Esophagus muscularis mucosa (tissue), 4 donors: ENCODE measurements around the gene SPDYE4. TPM values are rescaled to one million over a fixed set of nuclear protein-coding genes. Genes with fewer than 3 reads are reported as not detected.

Experiments
- DNase-seq: peaks from one replicate; pipeline ENCODE4 v3.0.0-alpha.2; 2017; ENCODE audit errors: extremely low spot score
- H3K27ac ChIP-seq, 4 donors: fragments of 200-600 bp; sonication (generic); replicated peaks in 1 of 4; 1 replicate in 3 of 4; 2 replicates in 1 of 4; pipeline ENCODE4 v1.5.1; 2016 to 2019; ENCODE audit warnings: mild to moderate bottlenecking in 1 of 4
- H3K27me3 ChIP-seq, 4 donors: fragments of 200-600 bp; sonication (generic); one replicate each; pipeline versions ENCODE4 v1.5.1 to v1.6.0; 2016 to 2019
- H3K36me3 ChIP-seq, 4 donors: fragments of 200-600 bp; sonication (generic); one replicate each; pipeline ENCODE4 v1.5.1; 2016 to 2019
- H3K4me1 ChIP-seq, 4 donors: fragments of 200-600 bp; sonication (generic); one replicate each; pipeline ENCODE4 v1.5.1; 2016 to 2019
- H3K4me3 ChIP-seq, 4 donors: fragments of 200-600 bp; sonication (generic); 1 replicate in 2 of 4; 2 replicates in 2 of 4; pipeline ENCODE4 v1.5.1; 2016 to 2019; ENCODE audit warnings: mild to moderate bottlenecking in 4 of 4, moderate library complexity in 1 of 4
- H3K9me3 ChIP-seq, 4 donors: fragments of 200-600 bp; sonication (generic); 1 replicate in 3 of 4; 2 replicates in 1 of 4; pipeline ENCODE4 v1.5.1; 2016 to 2019
- EP300 ChIP-seq: sonication (generic); formaldehyde crosslinking; IDR thresholded peaks from one replicate; pipeline ENCODE4 v1.6.1; 2017; ENCODE audit warnings: antibody characterized with exemption
- POLR2A ChIP-seq: fragments of 450-650 bp; IDR thresholded peaks from one replicate; pipeline ENCODE4 v1.6.1; 2017; ENCODE audit warnings: antibody characterized with exemption, moderate library complexity, mild to moderate bottlenecking, low read depth
- POLR2AphosphoS5 ChIP-seq, 2 donors: sonication (generic); formaldehyde crosslinking; IDR thresholded peaks; one replicate each; pipeline ENCODE4 v1.6.1; 2017; ENCODE audit warnings: antibody characterized with exemption in 2 of 2
- WGBS: methylation state at CpG from one replicate; pipeline ENCODE4 v1.1.5; 2018; 5-methylcytosine and 5-hydroxymethylcytosine counted together
- intact Hi-C: fragments of 100-400 bp; cut with DNase I; formaldehyde crosslinking; loops from one replicate; pipeline ENCODE4 v1.15.1; 2023
- total RNA-seq, 4 donors: library from RNA; depleted of rRNA; stranded (reverse); fragments of >200 nt; gene quantifications; one replicate each; pipeline versions ENCODE4 v1.1.0 to v1.2.1, GENCODE V29; 2016
- TF ChIP-seq, protein P1 (sequence below), 3 experiments: fragments of 200-600 bp in 2 of 3; fragments of 450-650 bp in 1 of 3; sonication (generic) in 2 of 3; IDR thresholded peaks; one replicate each; pipeline ENCODE4 v1.5.1; 2017 to 2019; ENCODE audit warnings: antibody characterized with exemption in 3 of 3, mild to moderate bottlenecking in 2 of 3, moderate library complexity in 1 of 3

Gene SPDYE4
- total RNA-seq, 4 donors from 2014 or later = not detected

DNA sequence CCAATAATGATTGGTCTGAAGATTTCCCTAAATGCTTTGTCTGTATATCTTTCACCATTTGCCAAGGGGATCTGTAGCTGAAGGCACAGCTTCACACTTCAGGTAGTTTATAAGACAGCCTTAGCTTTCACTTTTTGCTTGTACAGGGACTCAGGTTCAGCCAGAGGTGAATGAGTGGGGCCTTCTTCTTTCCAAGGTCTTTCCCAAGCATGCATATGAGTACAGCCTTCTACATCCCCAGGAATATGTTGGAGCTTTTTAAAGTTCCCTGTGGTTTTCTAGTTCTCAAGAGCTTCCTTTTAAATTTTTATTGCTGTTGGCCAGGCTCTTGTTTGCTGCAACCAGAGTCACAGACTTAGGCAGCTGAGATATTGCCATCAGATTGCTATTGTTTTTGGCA is 17.9 kb upstream of the SPDYE4 start:
- intact Hi-C loops = no loop called here
- TF ChIP-seq, protein P1, sequence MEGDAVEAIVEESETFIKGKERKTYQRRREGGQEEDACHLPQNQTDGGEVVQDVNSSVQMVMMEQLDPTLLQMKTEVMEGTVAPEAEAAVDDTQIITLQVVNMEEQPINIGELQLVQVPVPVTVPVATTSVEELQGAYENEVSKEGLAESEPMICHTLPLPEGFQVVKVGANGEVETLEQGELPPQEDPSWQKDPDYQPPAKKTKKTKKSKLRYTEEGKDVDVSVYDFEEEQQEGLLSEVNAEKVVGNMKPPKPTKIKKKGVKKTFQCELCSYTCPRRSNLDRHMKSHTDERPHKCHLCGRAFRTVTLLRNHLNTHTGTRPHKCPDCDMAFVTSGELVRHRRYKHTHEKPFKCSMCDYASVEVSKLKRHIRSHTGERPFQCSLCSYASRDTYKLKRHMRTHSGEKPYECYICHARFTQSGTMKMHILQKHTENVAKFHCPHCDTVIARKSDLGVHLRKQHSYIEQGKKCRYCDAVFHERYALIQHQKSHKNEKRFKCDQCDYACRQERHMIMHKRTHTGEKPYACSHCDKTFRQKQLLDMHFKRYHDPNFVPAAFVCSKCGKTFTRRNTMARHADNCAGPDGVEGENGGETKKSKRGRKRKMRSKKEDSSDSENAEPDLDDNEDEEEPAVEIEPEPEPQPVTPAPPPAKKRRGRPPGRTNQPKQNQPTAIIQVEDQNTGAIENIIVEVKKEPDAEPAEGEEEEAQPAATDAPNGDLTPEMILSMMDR (IDR thresholded peaks at IDR 0.05) = no peak
- TF ChIP-seq POLR2A (no peak), EP300 (no peak), POLR2AphosphoS5 (IDR thresholded peaks at IDR 0.05) (no peak)
- Histone ChIP-seq H3K4me3 (no peak overlapping the region), H3K9me3 (no peaks in the 10 kb centered on the region), H3K27me3 (no peaks in the 10 kb centered on the region), H3K36me3 (no peaks in the 10 kb centered on the region), H3K4me1 (no peaks in the 10 kb centered on the region), H3K27ac (no peak overlapping the region)
- peak; percentile 7 for DNase-seq

DNA sequence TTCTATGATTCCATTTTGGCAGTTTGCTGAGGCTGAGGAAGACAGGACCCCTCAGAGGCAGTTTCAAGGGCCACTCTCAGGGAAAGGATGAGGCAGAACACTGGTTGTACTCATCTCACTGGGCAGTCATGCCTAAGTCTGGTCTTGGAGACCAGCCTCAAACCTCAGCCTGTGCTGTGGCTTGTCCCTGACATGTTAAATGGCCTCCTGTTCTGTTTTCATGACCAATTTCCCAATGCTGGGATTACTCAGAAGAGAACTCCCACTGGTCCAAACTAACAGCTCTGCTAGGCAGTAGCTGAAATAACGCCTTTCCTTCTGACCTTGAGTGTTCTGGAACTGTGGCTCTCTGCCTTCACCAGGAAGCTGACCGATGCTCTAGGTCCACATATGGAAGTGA is 8.4 kb upstream of the SPDYE4 start:
- peaks cover 0 to 9% (median 0%) of the 10 kb centered on the region in 4 donors for H3K27me3 ChIP-seq
- WGBS = 85% methylated on average over 2 of the region's 2 CpGs
- H3K4me3 ChIP-seq = no peak overlapping the region
- DNase-seq = peak; percentile 70
- no peaks in the 10 kb centered on the region for H3K4me1 ChIP-seq
- no peaks in the 10 kb centered on the region for H3K9me3 ChIP-seq
- intact Hi-C loops = no loop called here
- H3K27ac ChIP-seq = no peak overlapping the region
- TF ChIP-seq POLR2A = no peak
- no peak for TF ChIP-seq POLR2AphosphoS5 (IDR thresholded peaks at IDR 0.05)
- no peak for TF ChIP-seq EP300
- TF ChIP-seq, protein P1 (IDR thresholded peaks at IDR 0.05) = no peak
- H3K36me3 ChIP-seq = no peaks in the 10 kb centered on the region

DNA sequence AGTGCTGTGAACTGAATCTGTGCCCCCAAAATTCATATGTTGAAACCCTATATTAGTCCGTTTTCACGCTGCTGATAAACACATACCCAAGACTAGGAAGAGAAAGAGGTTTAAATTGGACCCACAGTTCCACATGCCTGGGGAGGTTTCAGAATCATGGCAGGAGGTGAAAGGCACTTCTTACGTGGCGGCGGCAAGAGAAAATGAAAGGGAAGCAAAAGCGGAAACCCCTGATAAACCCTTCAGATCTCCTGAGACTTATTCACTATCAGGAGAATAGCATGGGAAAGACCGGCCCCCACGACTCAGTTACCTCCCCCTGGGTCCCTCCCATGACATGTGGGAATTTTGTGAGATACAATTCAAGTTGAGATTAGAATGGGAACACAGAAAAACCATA is 3.7 kb upstream of the SPDYE4 start:
- Histone ChIP-seq H3K4me1 (no peaks in the 10 kb centered on the region), H3K27ac (no peak overlapping the region), H3K36me3 (no peaks in the 10 kb centered on the region), H3K9me3 (no peaks in the 10 kb centered on the region), H3K4me3 (no peak overlapping the region), H3K27me3 (no peaks in the 10 kb centered on the region)
- intact Hi-C loops = no loop called here
- WGBS = 90% methylated on average over 8 of the region's 8 CpGs
- no peak for TF ChIP-seq EP300
- TF ChIP-seq, protein P1 (IDR thresholded peaks at IDR 0.05) = no peak
- TF ChIP-seq POLR2A = no peak
- no peak for TF ChIP-seq POLR2AphosphoS5 (IDR thresholded peaks at IDR 0.05)
- no peak for DNase-seq

DNA sequence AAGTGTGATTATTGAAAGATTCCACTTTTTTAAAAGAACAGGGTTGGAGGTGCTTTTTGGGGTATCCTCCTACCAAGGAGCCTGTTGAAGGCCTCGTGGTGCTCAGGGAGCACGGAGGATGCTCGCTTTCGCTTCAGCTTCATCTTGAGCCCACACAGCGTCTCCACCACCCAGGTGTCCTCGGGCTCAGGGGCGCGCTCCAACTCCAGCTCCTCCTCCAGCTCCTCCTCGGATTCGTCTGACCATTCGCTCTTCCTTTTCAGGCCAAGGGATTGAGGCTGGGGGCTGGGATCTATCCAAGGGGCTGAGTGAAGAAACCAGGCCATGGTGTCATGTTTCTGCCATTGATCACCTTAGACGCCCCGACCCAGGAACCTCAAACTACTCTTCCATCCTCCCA is 1.2 kb downstream of the SPDYE4 start:
- Histone ChIP-seq H3K27ac (no peak overlapping the region), H3K36me3 (no peaks in the 10 kb centered on the region), H3K4me1 (no peaks in the 10 kb centered on the region), H3K27me3 (peaks cover 0 to 11% (median 0%) of the 10 kb centered on the region in 4 donors), H3K9me3 (no peaks in the 10 kb centered on the region), H3K4me3 (no peak overlapping the region)
- DNase-seq = peak; percentile 39
- intact Hi-C loops = no loop called here
- WGBS = 83% methylated on average over 13 of the region's 13 CpGs
- no peak for TF ChIP-seq POLR2AphosphoS5 (IDR thresholded peaks at IDR 0.05)
- TF ChIP-seq POLR2A = no peak
- TF ChIP-seq, protein P1 (IDR thresholded peaks at IDR 0.05) = no peak
- no peak for TF ChIP-seq EP300

DNA sequence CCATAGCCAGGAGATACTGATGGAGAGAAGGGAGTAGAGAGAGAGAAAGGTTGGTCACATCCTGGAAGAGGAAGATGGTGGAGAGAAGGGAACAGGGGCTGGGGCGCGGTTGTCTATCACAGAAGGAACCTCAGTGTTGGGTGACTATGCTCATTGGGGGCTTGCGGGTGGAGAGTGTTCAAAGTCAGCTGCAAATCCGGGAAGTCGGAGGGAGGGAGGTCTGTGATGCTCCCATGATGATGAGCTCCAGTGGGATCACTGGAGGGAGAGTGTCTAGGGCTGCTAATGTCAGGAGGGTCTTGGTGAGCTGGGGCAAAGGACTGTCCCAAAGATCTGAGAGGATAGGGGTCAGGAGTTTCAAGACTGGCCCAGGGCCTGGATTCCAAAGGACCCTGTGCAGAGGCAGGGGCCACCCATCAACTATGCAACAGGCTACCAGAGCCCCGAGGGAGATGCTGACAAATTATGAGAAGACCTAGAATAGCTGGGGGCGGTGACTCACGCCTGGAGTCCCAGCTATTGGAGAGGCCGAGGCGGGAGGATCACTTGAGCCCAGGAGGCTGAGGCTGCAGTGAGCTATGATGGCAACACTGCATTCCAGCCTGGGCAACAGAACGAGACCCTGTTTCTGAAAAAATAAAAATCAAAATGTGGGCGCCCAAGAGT is 2.6 kb downstream of the SPDYE4 start:
- peaks cover 0 to 11% (median 0%) of the 10 kb centered on the region in 4 donors for H3K27me3 ChIP-seq
- no peaks in the 10 kb centered on the region for H3K36me3 ChIP-seq
- H3K27ac ChIP-seq = no peak overlapping the region
- TF ChIP-seq POLR2A (no peak), EP300 (no peak), POLR2AphosphoS5 (IDR thresholded peaks at IDR 0.05) (no peak)
- TF ChIP-seq, protein P1 (IDR thresholded peaks at IDR 0.05) = no peak
- no peak overlapping the region for H3K4me3 ChIP-seq
- intact Hi-C loops = no loop called here
- peak; percentile 57 for DNase-seq
- no peaks in the 10 kb centered on the region for H3K9me3 ChIP-seq
- H3K4me1 ChIP-seq = no peaks in the 10 kb centered on the region
- WGBS = 90% methylated on average over 12 of the region's 12 CpGs
